HG03565 (cell line): ENCODE results near the gene TGFA.

Experiments
- ATAC-seq: cut with Tn5 transposase; IDR thresholded peaks from one replicate; pipeline ENCODE4 v1.9.1; 2021; ENCODE audit warnings: mild to moderate bottlenecking, moderate library complexity; ENCODE audit not compliant: unreplicated experiment

TGFA gene

GRCh38 chr2:70425682-70426301, 127.8 kb downstream of the TGFA start:
- ATAC-seq: no peak

- no peak for ATAC-seq
These were observed 132.9 kb downstream of the TGFA start for GRCh38 chr2:70420740-70421139.

GRCh38 chr2:70420143-70420542, 133.5 kb downstream of the TGFA start:
- ATAC-seq: no peak

- no peak for ATAC-seq
These were observed 135.1 kb downstream of the TGFA start for GRCh38 chr2:70418514-70418913.

GRCh38 chr2:70417011-70417410, 136.6 kb downstream of the TGFA start:
- ATAC-seq: no peak

- ATAC-seq: no peak
These were observed 141.1 kb downstream of the TGFA start for GRCh38 chr2:70412294-70413070.

- no peak for ATAC-seq
These were observed 142.0 kb downstream of the TGFA start for GRCh38 chr2:70411483-70412125.

- ATAC-seq: no peak
These were observed 150.2 kb downstream of the TGFA start for GRCh38 chr2:70403267-70404053.

GRCh38 chr2:70400539-70400938, 153.1 kb downstream of the TGFA start:
- ATAC-seq: no peak

GRCh38 chr2:70399046-70399445, 154.6 kb downstream of the TGFA start:
- ATAC-seq: no peak
